ENCODE results near the gene USHBP1. TPM values are rescaled to one million over a fixed set of nuclear protein-coding genes. Genes with fewer than 3 reads are reported as not detected.

The USHBP1 gene
- total and polyA plus RNA-seq, 2 of the 13 experiments (the other 11 are each of a cell fraction or from before 2014, with no cell fraction given), result 0.15 to 1.5 TPM

- TF ChIP-seq ATF5 (CRISPR knock-in tag; IDR thresholded peaks at IDR 0.05; ENCODE audit: low read depth), result no peak
- no peak for TF ChIP-seq ARHGAP35 (CRISPR knock-in tag; IDR thresholded peaks at IDR 0.05; ENCODE audit: borderline replicate concordance)
- TF ChIP-seq ZSCAN31 (CRISPR knock-in tag; IDR thresholded peaks at IDR 0.05; ENCODE audit: low read depth), result no peak
- TF ChIP-seq ZNF180 (CRISPR knock-in tag; IDR thresholded peaks at IDR 0.05; ENCODE audit: borderline replicate concordance, low read depth), result no peak
- TF ChIP-seq ZBTB4 (CRISPR knock-in tag; IDR thresholded peaks at IDR 0.05; ENCODE audit: borderline replicate concordance), result no peak
- TF ChIP-seq, protein P1, sequence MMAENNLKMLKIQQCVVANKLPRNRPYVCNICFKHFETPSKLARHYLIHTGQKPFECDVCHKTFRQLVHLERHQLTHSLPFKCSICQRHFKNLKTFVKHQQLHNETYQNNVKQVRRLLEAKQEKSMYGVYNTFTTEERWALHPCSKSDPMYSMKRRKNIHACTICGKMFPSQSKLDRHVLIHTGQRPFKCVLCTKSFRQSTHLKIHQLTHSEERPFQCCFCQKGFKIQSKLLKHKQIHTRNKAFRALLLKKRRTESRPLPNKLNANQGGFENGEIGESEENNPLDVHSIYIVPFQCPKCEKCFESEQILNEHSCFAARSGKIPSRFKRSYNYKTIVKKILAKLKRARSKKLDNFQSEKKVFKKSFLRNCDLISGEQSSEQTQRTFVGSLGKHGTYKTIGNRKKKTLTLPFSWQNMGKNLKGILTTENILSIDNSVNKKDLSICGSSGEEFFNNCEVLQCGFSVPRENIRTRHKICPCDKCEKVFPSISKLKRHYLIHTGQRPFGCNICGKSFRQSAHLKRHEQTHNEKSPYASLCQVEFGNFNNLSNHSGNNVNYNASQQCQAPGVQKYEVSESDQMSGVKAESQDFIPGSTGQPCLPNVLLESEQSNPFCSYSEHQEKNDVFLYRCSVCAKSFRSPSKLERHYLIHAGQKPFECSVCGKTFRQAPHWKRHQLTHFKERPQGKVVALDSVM (CRISPR knock-in tag; IDR thresholded peaks at IDR 0.05), result peak; percentile 46; the same call in 1 of the 2 replicates
- no peak for TF ChIP-seq RFX3 (CRISPR knock-in tag; IDR thresholded peaks at IDR 0.05)
- TF ChIP-seq, protein P2, sequence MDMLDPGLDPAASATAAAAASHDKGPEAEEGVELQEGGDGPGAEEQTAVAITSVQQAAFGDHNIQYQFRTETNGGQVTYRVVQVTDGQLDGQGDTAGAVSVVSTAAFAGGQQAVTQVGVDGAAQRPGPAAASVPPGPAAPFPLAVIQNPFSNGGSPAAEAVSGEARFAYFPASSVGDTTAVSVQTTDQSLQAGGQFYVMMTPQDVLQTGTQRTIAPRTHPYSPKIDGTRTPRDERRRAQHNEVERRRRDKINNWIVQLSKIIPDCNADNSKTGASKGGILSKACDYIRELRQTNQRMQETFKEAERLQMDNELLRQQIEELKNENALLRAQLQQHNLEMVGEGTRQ (IDR thresholded peaks at IDR 0.05; ENCODE audit: low read depth, low read length), result no peak
- TF ChIP-seq, protein P2 (CRISPR knock-in tag; IDR thresholded peaks at IDR 0.05; ENCODE audit: borderline replicate concordance), result no peak
- TF ChIP-seq POGK (CRISPR knock-in tag; conservative IDR thresholded peaks at IDR 0.05), result 0 out of 2 replicates have a peak, but pooled peaks have one; percentile 17
- TF ChIP-seq ONECUT2 (CRISPR knock-in tag; IDR thresholded peaks at IDR 0.05), result no peak
- TF ChIP-seq MBNL3 (CRISPR knock-in tag; conservative IDR thresholded peaks at IDR 0.05), result no peak
- TF ChIP-seq FOXC1 (CRISPR knock-in tag; IDR thresholded peaks at IDR 0.05; ENCODE audit: borderline replicate concordance), result no peak
- no peak for TF ChIP-seq ZNF556 (CRISPR knock-in tag; IDR thresholded peaks at IDR 0.05; ENCODE audit: borderline replicate concordance)
Measured at GRCh38 chr19:17242431-17243208, 21.9 kb downstream of the USHBP1 start (continued).

Data from HepG2 (cell line).